ENCODE measurements around the gene RILPL1. TPM values are rescaled to one million over a fixed set of nuclear protein-coding genes. Genes with fewer than 3 reads are reported as not detected.

Gene RILPL1
- total RNA-seq, 2 experiments from 2014 or later = 0.38 to 0.86 TPM

- H3K4me1 ChIP-seq (ENCODE audit: insufficient read depth, low read length, poor library complexity, severe bottlenecking) = peaks cover 12% of the 10 kb centered on the region
- peak overlapping the region; percentile 30 for H3K27ac ChIP-seq (ENCODE audit: low read depth, low read length, poor library complexity, severe bottlenecking)
- DNase-seq (ENCODE audit: low spot score) = no peak
These were observed 58.2 kb downstream of the RILPL1 start for GRCh38 chr12:123475246-123475703.

GRCh38 chr12:123474485-123475245, 58.9 kb downstream of the RILPL1 start:
- Histone ChIP-seq H3K4me2 (ENCODE audit: low read length) (peak overlapping the region; percentile 32; the same call in 1 of the 2 replicates), H2AFZ (ENCODE audit: low read length) (no peak overlapping the region; the same call in 1 of the 2 replicates), H3K9me2 (ENCODE audit: insufficient read depth, low read length) (no peaks in the 10 kb centered on the region), H3K4me3 (ENCODE audit: low read depth, low read length, poor library complexity, severe bottlenecking) (no peak overlapping the region), H3K27ac (ENCODE audit: low read depth, low read length, poor library complexity, severe bottlenecking) (peak overlapping the region; percentile 30), H4K20me1 (ENCODE audit: insufficient read depth, low read length) (no peaks in the 10 kb centered on the region), H3K4me1 (ENCODE audit: insufficient read depth, low read length, poor library complexity, severe bottlenecking) (peaks cover 12% of the 10 kb centered on the region), H3K9me3 (ENCODE audit: low read length) (no peaks in the 10 kb centered on the region), H3K79me2 (ENCODE audit: insufficient read depth, low read depth, low read length) (no peaks in the 10 kb centered on the region), H3K36me3 (ENCODE audit: insufficient read depth, low read length) (no peaks in the 10 kb centered on the region; the same call in 1 of the 2 replicates)
- TF ChIP-seq EZH2phosphoT487 (IDR thresholded peaks at IDR 0.05; ENCODE audit: borderline replicate concordance, low read depth, low read length) (no peak), CTCF (conservative IDR thresholded peaks at IDR 0.05; ENCODE audit: low read length) (no peak)
- intact Hi-C loops (cut with micrococcal nuclease; ENCODE audit: unreplicated experiment) = no loop called here
- POLR2A ChIA-PET = interaction anchor here (0.6 to 0.9 kb wide), 3 partner anchors 15 to 1630 kb away, joined by 3 to 5 read pairs (median 3); no protein-coding TSS in a partner anchor
- peak; percentile 18 for DNase-seq (ENCODE audit: low spot score)
- BruUV-seq (replicated peaks) = no TSS peak
- CTCF ChIA-PET (ENCODE audit: unreplicated experiment) = no interaction called here

More at GRCh38 chr12:123475246-123475703, 58.2 kb downstream of the RILPL1 start:
- BruUV-seq (replicated peaks) = no TSS peak
- POLR2A ChIA-PET = interaction anchor here (0.9 kb wide), 1 partner anchor 15 kb away, joined by 5 read pairs; no protein-coding TSS in a partner anchor
- H3K9me2 ChIP-seq (ENCODE audit: insufficient read depth, low read length) = no peaks in the 10 kb centered on the region
- intact Hi-C loops (cut with micrococcal nuclease; ENCODE audit: unreplicated experiment) = no loop called here
- H3K4me3 ChIP-seq (ENCODE audit: low read depth, low read length, poor library complexity, severe bottlenecking) = no peak overlapping the region
- H4K20me1 ChIP-seq (ENCODE audit: insufficient read depth, low read length) = no peaks in the 10 kb centered on the region
- no peaks in the 10 kb centered on the region; the same call in 1 of the 2 replicates for H3K36me3 ChIP-seq (ENCODE audit: insufficient read depth, low read length)
- TF ChIP-seq EZH2phosphoT487 (IDR thresholded peaks at IDR 0.05; ENCODE audit: borderline replicate concordance, low read depth, low read length) = no peak
- no peak for TF ChIP-seq CTCF (conservative IDR thresholded peaks at IDR 0.05; ENCODE audit: low read length)
- H3K79me2 ChIP-seq (ENCODE audit: insufficient read depth, low read depth, low read length) = no peaks in the 10 kb centered on the region
- no peak overlapping the region for H2AFZ ChIP-seq (ENCODE audit: low read length)
- CTCF ChIA-PET (ENCODE audit: unreplicated experiment) = no interaction called here
- H3K9me3 ChIP-seq (ENCODE audit: low read length) = no peaks in the 10 kb centered on the region
- peak overlapping the region; percentile 32; the same call in 1 of the 2 replicates for H3K4me2 ChIP-seq (ENCODE audit: low read length)

- no peak overlapping the region for H3K4me3 ChIP-seq (ENCODE audit: low read depth, low read length, poor library complexity, severe bottlenecking)
- no peak overlapping the region for H3K4me2 ChIP-seq (ENCODE audit: low read length)
- peaks cover 24% of the 10 kb centered on the region for H3K4me1 ChIP-seq (ENCODE audit: insufficient read depth, low read length, poor library complexity, severe bottlenecking)
- H3K79me2 ChIP-seq (ENCODE audit: insufficient read depth, low read depth, low read length) = no peaks in the 10 kb centered on the region
- no TSS peak for BruUV-seq (replicated peaks)
- no peak overlapping the region for H2AFZ ChIP-seq (ENCODE audit: low read length)
- TF ChIP-seq CTCF (conservative IDR thresholded peaks at IDR 0.05; ENCODE audit: low read length) = no peak
- no peak for TF ChIP-seq EZH2phosphoT487 (IDR thresholded peaks at IDR 0.05; ENCODE audit: borderline replicate concordance, low read depth, low read length)
- no peaks in the 10 kb centered on the region for H3K9me3 ChIP-seq (ENCODE audit: low read length)
- H4K20me1 ChIP-seq (ENCODE audit: insufficient read depth, low read length) = no peaks in the 10 kb centered on the region
- H3K36me3 ChIP-seq (ENCODE audit: insufficient read depth, low read length) = peaks cover under 1% of the 10 kb centered on the region; the same call in 1 of the 2 replicates
- H3K9me2 ChIP-seq (ENCODE audit: insufficient read depth, low read length) = no peaks in the 10 kb centered on the region
- ChIA-PET CTCF (ENCODE audit: unreplicated experiment) (no interaction called here), POLR2A (no interaction called here)
- H3K27ac ChIP-seq (ENCODE audit: low read depth, low read length, poor library complexity, severe bottlenecking) = no peak overlapping the region
- intact Hi-C loops (cut with micrococcal nuclease; ENCODE audit: unreplicated experiment) = no loop called here
- no peak for DNase-seq (ENCODE audit: low spot score)
These were observed 61.1 kb downstream of the RILPL1 start for GRCh38 chr12:123472438-123472849.
